ENCODE measurements around the gene MIF. TPM values are rescaled to one million over a fixed set of nuclear protein-coding genes. Genes with fewer than 3 reads are reported as not detected.
"Not testable (repeated sequence)": the region's sequence is repeated elsewhere in the genome, so short reads cannot be mapped to it uniquely, and the experiment has no call there.

MIF gene
- total RNA-seq, 1 donor from 2014 or later, result 306 TPM

DNA sequence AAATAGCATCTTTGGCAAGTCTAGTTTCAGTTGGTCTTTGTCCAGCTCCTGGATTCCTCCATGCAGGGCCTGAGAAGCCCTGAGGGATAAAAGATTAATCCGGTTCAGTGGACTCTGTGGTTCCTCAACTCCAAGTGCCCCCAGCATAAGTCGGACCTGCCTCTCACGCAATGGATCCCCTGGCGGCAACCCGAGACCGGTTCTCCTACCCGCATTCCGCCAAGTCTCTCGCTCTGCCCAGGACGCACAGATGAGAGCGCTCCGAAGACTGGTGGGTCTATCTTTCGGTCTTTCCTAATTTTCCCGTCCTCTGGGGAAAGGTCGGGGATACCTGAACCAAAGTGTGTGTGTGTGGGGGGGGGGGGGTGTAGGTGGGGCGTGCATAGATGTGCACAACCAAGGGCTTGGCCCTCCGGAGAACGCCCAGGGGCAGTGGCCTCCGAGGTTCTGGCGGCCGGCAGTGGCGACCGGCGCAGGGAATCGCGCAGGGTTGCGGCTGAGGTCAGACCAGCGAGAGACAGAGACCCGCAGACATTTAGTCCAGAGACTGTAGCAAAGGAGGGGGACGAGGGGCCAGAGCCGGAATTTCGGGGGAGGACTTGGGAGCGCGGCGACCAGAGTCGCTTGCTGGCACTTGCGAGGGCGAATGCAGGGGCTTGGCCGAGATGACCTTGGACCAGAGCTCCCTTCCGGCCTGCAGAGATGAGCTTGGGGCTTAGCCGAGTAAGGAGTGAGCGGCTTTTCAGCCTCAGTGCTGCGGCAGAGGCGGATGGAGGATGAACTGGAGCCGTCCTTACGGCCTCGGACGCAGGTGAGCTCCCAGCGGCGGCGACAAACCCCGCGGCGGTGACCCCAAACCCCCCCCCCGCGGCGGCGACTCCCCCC lies 37.2 kb upstream of the MIF start:
- Mint-ChIP-seq H3K9me3 (ENCODE audit: unreplicated experiment) (no peaks in the 10 kb centered on the region), H3K36me3 (ENCODE audit: low read depth, unreplicated experiment) (no peaks in the 10 kb centered on the region), H3K27ac (ENCODE audit: unreplicated experiment) (no peak overlapping the region), H3K4me3 (ENCODE audit: unreplicated experiment) (peak overlapping the region; percentile 81), H3K27me3 (ENCODE audit: unreplicated experiment) (no peaks in the 10 kb centered on the region), H3K4me1 (ENCODE audit: unreplicated experiment) (peaks cover 19% of the 10 kb centered on the region)
- TF ChIP-seq, protein P1, sequence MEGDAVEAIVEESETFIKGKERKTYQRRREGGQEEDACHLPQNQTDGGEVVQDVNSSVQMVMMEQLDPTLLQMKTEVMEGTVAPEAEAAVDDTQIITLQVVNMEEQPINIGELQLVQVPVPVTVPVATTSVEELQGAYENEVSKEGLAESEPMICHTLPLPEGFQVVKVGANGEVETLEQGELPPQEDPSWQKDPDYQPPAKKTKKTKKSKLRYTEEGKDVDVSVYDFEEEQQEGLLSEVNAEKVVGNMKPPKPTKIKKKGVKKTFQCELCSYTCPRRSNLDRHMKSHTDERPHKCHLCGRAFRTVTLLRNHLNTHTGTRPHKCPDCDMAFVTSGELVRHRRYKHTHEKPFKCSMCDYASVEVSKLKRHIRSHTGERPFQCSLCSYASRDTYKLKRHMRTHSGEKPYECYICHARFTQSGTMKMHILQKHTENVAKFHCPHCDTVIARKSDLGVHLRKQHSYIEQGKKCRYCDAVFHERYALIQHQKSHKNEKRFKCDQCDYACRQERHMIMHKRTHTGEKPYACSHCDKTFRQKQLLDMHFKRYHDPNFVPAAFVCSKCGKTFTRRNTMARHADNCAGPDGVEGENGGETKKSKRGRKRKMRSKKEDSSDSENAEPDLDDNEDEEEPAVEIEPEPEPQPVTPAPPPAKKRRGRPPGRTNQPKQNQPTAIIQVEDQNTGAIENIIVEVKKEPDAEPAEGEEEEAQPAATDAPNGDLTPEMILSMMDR (IDR thresholded peaks at IDR 0.05; ENCODE audit: unreplicated experiment), result no peak
- peak; percentile 41 for DNase-seq (ENCODE audit: low spot score)

DNA sequence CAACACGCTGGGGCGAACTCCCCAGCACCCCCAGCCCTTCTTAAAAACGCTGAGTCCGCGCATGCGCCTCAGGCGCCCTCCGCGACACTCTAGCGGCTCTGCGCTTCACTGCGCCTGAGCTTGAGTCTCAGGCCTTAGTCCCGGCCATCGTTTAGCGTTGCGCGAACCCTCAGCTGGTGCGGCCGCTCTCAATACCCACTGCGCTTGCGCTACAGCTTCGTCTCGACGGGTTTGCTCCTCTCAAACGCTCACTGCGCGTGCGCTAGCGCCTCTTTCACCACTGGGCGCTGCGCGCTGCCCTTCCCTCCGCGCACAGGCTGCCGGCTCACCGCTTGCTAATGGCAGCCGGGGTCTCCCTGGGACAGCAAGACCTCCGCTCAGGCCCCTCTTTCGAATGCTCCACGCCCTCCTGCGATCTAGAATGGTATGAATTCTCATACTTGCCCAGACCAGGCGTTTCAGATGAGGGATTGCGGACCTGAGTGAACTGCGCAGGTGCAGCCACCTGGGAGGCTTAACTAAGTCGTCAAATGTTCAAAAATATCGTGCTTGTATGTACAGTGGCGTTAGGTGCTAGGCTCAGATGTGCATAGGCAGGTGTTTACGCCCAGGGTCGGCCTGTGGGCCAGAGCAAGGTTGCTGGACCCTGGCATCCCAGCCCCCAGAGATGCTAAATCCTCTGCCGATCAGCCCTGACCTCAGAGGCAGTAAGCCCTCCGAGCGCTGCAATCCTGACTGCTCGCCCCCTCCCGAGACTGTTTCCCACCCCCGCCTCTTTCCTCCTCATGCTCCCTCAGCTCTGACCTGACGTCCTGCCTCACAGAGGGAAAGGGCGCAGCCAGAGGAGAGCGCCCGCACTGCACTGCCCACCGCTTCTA lies 36.3 kb upstream of the MIF start, which contains the start of gene SLC2A11:
Gene SLC2A11 (plus strand): TSS at position 270 of the 878 bp plus-strand sequence. CDS start 125 bp downstream, at position 395.
- Mint-ChIP-seq H3K4me1 (ENCODE audit: unreplicated experiment) (peaks cover 19% of the 10 kb centered on the region), H3K36me3 (ENCODE audit: low read depth, unreplicated experiment) (peaks cover 2% of the 10 kb centered on the region), H3K27me3 (ENCODE audit: unreplicated experiment) (peaks cover 2% of the 10 kb centered on the region), H3K9me3 (ENCODE audit: unreplicated experiment) (no peaks in the 10 kb centered on the region), H3K4me3 (ENCODE audit: unreplicated experiment) (peak within 1 kb of the TSS; percentile 81), H3K27ac (ENCODE audit: unreplicated experiment) (peak within 1 kb of the TSS; percentile 30)
- peak; percentile 95 for DNase-seq (ENCODE audit: low spot score)
- TF ChIP-seq, protein P1 (IDR thresholded peaks at IDR 0.05; ENCODE audit: unreplicated experiment), result no peak

- H3K4me1 Mint-ChIP-seq (ENCODE audit: unreplicated experiment), result peaks cover 19% of the 10 kb centered on the region
- peak overlapping the region; percentile 4 for H3K27ac Mint-ChIP-seq (ENCODE audit: unreplicated experiment)
- H3K27me3 Mint-ChIP-seq (ENCODE audit: unreplicated experiment), result peaks cover 6% of the 10 kb centered on the region
- TF ChIP-seq, protein P1 (IDR thresholded peaks at IDR 0.05; ENCODE audit: unreplicated experiment), result no peak
- no peaks in the 10 kb centered on the region for H3K9me3 Mint-ChIP-seq (ENCODE audit: unreplicated experiment)
- no peak for DNase-seq (ENCODE audit: low spot score)
- H3K36me3 Mint-ChIP-seq (ENCODE audit: low read depth, unreplicated experiment), result peaks cover 6% of the 10 kb centered on the region
- H3K4me3 Mint-ChIP-seq (ENCODE audit: unreplicated experiment), result peak overlapping the region; percentile 81
These were observed 35.7 kb upstream of the MIF start for GRCh38 chr22:23858484-23858815.

GRCh38 chr22:23859201-23859600 lies 35.0 kb upstream of the MIF start:
- TF ChIP-seq, protein P1 (IDR thresholded peaks at IDR 0.05; ENCODE audit: unreplicated experiment), result no peak
- no peak overlapping the region for H3K27ac Mint-ChIP-seq (ENCODE audit: unreplicated experiment)
- H3K4me1 Mint-ChIP-seq (ENCODE audit: unreplicated experiment), result peaks cover 19% of the 10 kb centered on the region
- DNase-seq (ENCODE audit: low spot score), result no peak
- H3K4me3 Mint-ChIP-seq (ENCODE audit: unreplicated experiment), result peak overlapping the region; percentile 42
- H3K36me3 Mint-ChIP-seq (ENCODE audit: low read depth, unreplicated experiment), result peaks cover 6% of the 10 kb centered on the region
- peaks cover 6% of the 10 kb centered on the region for H3K27me3 Mint-ChIP-seq (ENCODE audit: unreplicated experiment)
- H3K9me3 Mint-ChIP-seq (ENCODE audit: unreplicated experiment), result no peaks in the 10 kb centered on the region

- not testable (repeated sequence) for DNase-seq (ENCODE audit: low spot score); H3K4me3 Mint-ChIP-seq (ENCODE audit: unreplicated experiment)
- peaks cover 19% of the 10 kb centered on the region for H3K4me1 Mint-ChIP-seq (ENCODE audit: unreplicated experiment)
These were observed 34.0 kb upstream of the MIF start for GRCh38 chr22:23860187-23860586.

More at GRCh38 chr22:23860187-23860586, 34.0 kb upstream of the MIF start:
- H3K36me3 Mint-ChIP-seq (ENCODE audit: low read depth, unreplicated experiment); H3K9me3 Mint-ChIP-seq (ENCODE audit: unreplicated experiment); H3K27me3 Mint-ChIP-seq (ENCODE audit: unreplicated experiment); H3K27ac Mint-ChIP-seq (ENCODE audit: unreplicated experiment): not testable (repeated sequence)

All from endothelial cell (in vitro differentiated cells).